ENCODE measurements around the gene PIK3R4. TPM values are rescaled to one million over a fixed set of nuclear protein-coding genes. Genes with fewer than 3 reads are reported as not detected.

Gene PIK3R4
- total RNA-seq, 1 experiment from 2014 or later: 47.3 TPM

DNA sequence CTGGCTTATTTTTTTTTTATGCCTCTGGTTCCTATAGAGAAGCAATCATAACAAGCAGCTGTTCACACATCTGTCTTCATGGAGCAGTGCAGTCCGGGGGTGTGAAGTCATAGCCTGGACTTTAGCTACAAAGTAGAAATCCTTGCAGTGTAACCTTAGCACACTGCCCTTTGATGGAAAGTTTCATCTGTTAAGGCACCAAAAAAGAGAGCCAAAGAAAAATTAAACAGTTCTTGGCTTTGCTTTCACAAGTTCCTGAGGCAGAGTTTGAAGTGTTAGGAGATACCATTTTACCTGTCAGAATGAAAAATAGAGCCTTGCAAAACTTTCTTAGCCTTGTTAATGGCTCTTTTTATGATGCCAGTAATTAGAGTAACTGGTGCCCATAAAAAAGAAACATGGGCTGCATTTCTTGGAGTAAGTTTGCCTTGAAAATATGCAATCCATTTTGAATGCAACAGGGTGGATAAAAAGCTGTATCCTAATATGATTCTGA, 84.1 kb downstream of the PIK3R4 start:
- Mint-ChIP-seq H3K27me3 (ENCODE audit: unreplicated experiment) (no peaks in the 10 kb centered on the region), H3K36me3 (ENCODE audit: insufficient read depth, unreplicated experiment) (no peaks in the 10 kb centered on the region), H3K27ac (ENCODE audit: unreplicated experiment) (no peak overlapping the region), H3K4me1 (ENCODE audit: low read depth, unreplicated experiment) (peaks cover 6% of the 10 kb centered on the region), H3K4me3 (ENCODE audit: low read depth, unreplicated experiment) (no peak overlapping the region), H3K9me3 (ENCODE audit: low read depth, unreplicated experiment) (no peaks in the 10 kb centered on the region)
- TF ChIP-seq, protein P1, sequence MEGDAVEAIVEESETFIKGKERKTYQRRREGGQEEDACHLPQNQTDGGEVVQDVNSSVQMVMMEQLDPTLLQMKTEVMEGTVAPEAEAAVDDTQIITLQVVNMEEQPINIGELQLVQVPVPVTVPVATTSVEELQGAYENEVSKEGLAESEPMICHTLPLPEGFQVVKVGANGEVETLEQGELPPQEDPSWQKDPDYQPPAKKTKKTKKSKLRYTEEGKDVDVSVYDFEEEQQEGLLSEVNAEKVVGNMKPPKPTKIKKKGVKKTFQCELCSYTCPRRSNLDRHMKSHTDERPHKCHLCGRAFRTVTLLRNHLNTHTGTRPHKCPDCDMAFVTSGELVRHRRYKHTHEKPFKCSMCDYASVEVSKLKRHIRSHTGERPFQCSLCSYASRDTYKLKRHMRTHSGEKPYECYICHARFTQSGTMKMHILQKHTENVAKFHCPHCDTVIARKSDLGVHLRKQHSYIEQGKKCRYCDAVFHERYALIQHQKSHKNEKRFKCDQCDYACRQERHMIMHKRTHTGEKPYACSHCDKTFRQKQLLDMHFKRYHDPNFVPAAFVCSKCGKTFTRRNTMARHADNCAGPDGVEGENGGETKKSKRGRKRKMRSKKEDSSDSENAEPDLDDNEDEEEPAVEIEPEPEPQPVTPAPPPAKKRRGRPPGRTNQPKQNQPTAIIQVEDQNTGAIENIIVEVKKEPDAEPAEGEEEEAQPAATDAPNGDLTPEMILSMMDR (IDR thresholded peaks at IDR 0.05; ENCODE audit: unreplicated experiment): no peak
- no TSS peak for BruUV-seq (replicated peaks)
- DNase-seq: no peak
- intact Hi-C loops (cut with micrococcal nuclease; ENCODE audit: unreplicated experiment): loop anchor here (10.0 kb wide), 1 partner anchor 388 kb away; no protein-coding TSS in a partner anchor
- CTCF ChIA-PET: no interaction called here

DNA sequence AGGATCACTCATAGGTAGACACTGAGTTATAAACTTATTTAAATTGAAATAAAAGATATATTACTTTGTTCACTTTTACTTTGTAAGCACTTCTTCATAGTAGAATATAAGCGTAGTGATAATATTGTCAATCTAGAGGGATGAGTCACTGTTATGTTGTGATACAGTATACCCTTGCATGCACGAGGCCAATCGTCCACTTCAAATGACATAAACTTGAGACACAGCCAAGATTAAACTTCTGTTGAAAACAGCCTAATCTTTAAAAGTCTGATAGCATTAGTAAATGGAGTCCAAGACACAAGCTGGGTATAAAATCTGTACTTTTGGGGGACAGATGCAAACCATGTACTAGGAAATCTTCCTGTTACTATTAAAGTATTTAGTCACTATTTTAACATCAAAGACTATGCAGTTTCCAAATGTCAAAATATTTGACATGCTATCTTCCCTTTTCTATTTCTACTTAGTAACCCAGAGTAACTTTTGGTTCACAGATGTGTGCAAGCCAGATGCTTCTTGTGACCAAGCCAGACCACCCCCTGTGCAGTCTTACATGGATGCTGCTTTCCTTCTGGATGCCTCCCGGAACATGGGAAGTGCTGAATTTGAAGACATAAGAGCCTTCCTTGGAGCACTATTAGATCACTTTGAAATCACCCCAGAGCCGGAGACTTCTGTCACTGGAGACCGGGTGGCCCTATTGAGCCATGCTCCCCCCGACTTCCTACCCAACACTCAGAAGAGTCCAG, 85.3 kb downstream of the PIK3R4 start:
- BruUV-seq (replicated peaks): no TSS peak
- Mint-ChIP-seq H3K9me3 (ENCODE audit: low read depth, unreplicated experiment) (no peaks in the 10 kb centered on the region), H3K4me1 (ENCODE audit: low read depth, unreplicated experiment) (peaks cover 6% of the 10 kb centered on the region), H3K36me3 (ENCODE audit: insufficient read depth, unreplicated experiment) (no peaks in the 10 kb centered on the region), H3K4me3 (ENCODE audit: low read depth, unreplicated experiment) (no peak overlapping the region), H3K27me3 (ENCODE audit: unreplicated experiment) (no peaks in the 10 kb centered on the region), H3K27ac (ENCODE audit: unreplicated experiment) (no peak overlapping the region)
- no peak for DNase-seq
- TF ChIP-seq, protein P1 (IDR thresholded peaks at IDR 0.05; ENCODE audit: unreplicated experiment): no peak
- CTCF ChIA-PET: no interaction called here
- intact Hi-C loops (cut with micrococcal nuclease; ENCODE audit: unreplicated experiment): loop anchor here (10.0 kb wide), 1 partner anchor 387 kb away; no protein-coding TSS in a partner anchor

DNA sequence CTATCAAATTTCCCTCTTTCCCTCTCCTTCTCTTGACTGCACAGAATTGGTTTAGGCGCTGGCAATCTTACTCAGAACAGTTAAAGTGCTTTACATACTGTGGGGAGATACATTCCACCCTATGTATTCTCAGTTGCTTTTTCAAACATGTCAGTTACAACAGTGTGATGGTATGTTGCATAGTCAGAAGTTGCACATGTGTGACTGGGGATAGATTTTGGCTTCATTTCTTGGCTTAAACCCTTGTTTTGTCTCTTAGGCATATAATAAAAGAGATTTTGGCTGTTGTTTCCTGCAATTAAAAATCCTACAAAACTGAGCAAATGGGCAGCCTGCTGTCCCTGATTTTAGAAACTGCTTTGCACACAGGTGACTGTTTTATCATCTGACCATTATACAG, 86.7 kb downstream of the PIK3R4 start:
- no peak overlapping the region for H3K27ac Mint-ChIP-seq (ENCODE audit: unreplicated experiment)
- DNase-seq: no peak
- CTCF ChIA-PET: no interaction called here
- TF ChIP-seq, protein P1 (IDR thresholded peaks at IDR 0.05; ENCODE audit: unreplicated experiment): no peak
- intact Hi-C loops (cut with micrococcal nuclease; ENCODE audit: unreplicated experiment): loop anchor here (10.0 kb wide), 1 partner anchor 385 kb away; no protein-coding TSS in a partner anchor
- H3K9me3 Mint-ChIP-seq (ENCODE audit: low read depth, unreplicated experiment): no peaks in the 10 kb centered on the region
- no peaks in the 10 kb centered on the region for H3K27me3 Mint-ChIP-seq (ENCODE audit: unreplicated experiment)
- H3K4me3 Mint-ChIP-seq (ENCODE audit: low read depth, unreplicated experiment): no peak overlapping the region
- BruUV-seq (replicated peaks): no TSS peak
- no peaks in the 10 kb centered on the region for H3K36me3 Mint-ChIP-seq (ENCODE audit: insufficient read depth, unreplicated experiment)
- H3K4me1 Mint-ChIP-seq (ENCODE audit: low read depth, unreplicated experiment): no peaks in the 10 kb centered on the region

DNA sequence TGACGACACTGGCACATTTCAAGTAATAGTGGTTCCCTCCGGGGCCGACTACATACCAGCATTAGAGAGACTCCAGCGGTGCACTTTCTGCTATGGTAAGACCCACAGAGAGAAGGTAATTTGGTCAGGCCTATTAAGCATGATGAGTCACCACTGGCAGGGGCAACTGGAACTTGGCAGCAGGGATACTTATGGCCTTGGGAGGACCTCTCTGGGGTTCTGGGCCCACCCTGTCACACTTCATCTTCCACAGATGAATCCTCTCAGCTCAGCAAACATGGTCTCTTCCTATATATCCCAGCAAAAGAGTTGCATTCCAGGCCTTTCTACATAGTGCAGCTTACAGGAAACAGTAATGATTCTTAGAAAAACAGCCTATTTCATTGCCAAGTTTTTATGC, 88.0 kb downstream of the PIK3R4 start:
- CTCF ChIA-PET: no interaction called here
- TF ChIP-seq, protein P1 (IDR thresholded peaks at IDR 0.05; ENCODE audit: unreplicated experiment): no peak
- H3K36me3 Mint-ChIP-seq (ENCODE audit: insufficient read depth, unreplicated experiment): no peaks in the 10 kb centered on the region
- no TSS peak for BruUV-seq (replicated peaks)
- no peak overlapping the region for H3K27ac Mint-ChIP-seq (ENCODE audit: unreplicated experiment)
- no peaks in the 10 kb centered on the region for H3K4me1 Mint-ChIP-seq (ENCODE audit: low read depth, unreplicated experiment)
- no peak for DNase-seq
- no peaks in the 10 kb centered on the region for H3K27me3 Mint-ChIP-seq (ENCODE audit: unreplicated experiment)
- intact Hi-C loops (cut with micrococcal nuclease; ENCODE audit: unreplicated experiment): no loop called here
- no peak overlapping the region for H3K4me3 Mint-ChIP-seq (ENCODE audit: low read depth, unreplicated experiment)
- no peaks in the 10 kb centered on the region for H3K9me3 Mint-ChIP-seq (ENCODE audit: low read depth, unreplicated experiment)
